ENCODE data around the gene SCOC. TPM values are rescaled to one million over a fixed set of nuclear protein-coding genes. Genes with fewer than 3 reads are reported as not detected.

SCOC gene
- total RNA-seq, 2 donors from 2014 or later, result 28.7 to 36.1 TPM

GRCh38 chr4:140382732-140383131, 9.3 kb downstream of the SCOC start:
- DNase-seq (no peak), ATAC-seq (no peak)
- intact Hi-C loops (cut with DNase I), result no loop called here
- no peaks in the 10 kb centered on the region for H3K27me3 ChIP-seq
- H3K27ac ChIP-seq, result no peak overlapping the region
- no peak overlapping the region for H3K4me3 ChIP-seq
- no peaks in the 10 kb centered on the region for H3K9me3 ChIP-seq
- no peaks in the 10 kb centered on the region for H3K36me3 ChIP-seq (replicated peaks in 1 of 2; ENCODE audit: insufficient read depth in 1 of 2, low read depth in 2 of 2)
- H3K4me1 ChIP-seq, result no peaks in the 10 kb centered on the region
- TF ChIP-seq CTCF (IDR thresholded peaks at IDR 0.05) (no peak), POLR2A (IDR thresholded peaks at IDR 0.05) (no peak)

- H3K4me1 ChIP-seq, result no peaks in the 10 kb centered on the region
- WGBS, 2 donors, result 72 to 86% methylated on average over 1 of the region's 1 CpG
- H3K36me3 ChIP-seq (replicated peaks in 1 of 2; ENCODE audit: insufficient read depth in 1 of 2, low read depth in 2 of 2), result no peaks in the 10 kb centered on the region
- H3K9me3 ChIP-seq, result no peaks in the 10 kb centered on the region
- intact Hi-C loops (cut with DNase I), result no loop called here
- DNase-seq (no peak), ATAC-seq (no peak)
- no peak for TF ChIP-seq POLR2A (IDR thresholded peaks at IDR 0.05)
- TF ChIP-seq CTCF (IDR thresholded peaks at IDR 0.05), result no peak
- H3K4me3 ChIP-seq, result no peak overlapping the region
- no peaks in the 10 kb centered on the region for H3K27me3 ChIP-seq
- no peak overlapping the region for H3K27ac ChIP-seq
Measured at GRCh38 chr4:140388015-140388414, 14.6 kb downstream of the SCOC start.

- no peaks in the 10 kb centered on the region for H3K4me1 ChIP-seq
- TF ChIP-seq POLR2A (IDR thresholded peaks at IDR 0.05), result no peak
- no peak for TF ChIP-seq CTCF (IDR thresholded peaks at IDR 0.05)
- H3K36me3 ChIP-seq (replicated peaks in 1 of 2; ENCODE audit: insufficient read depth in 1 of 2, low read depth in 2 of 2), result no peaks in the 10 kb centered on the region
- no peak for ATAC-seq
- H3K4me3 ChIP-seq, result no peak overlapping the region
- no peaks in the 10 kb centered on the region for H3K27me3 ChIP-seq
- no peaks in the 10 kb centered on the region for H3K9me3 ChIP-seq
- 59 to 76% methylated on average over 5 of the region's 5 CpGs for WGBS, 2 donors
- intact Hi-C loops (cut with DNase I), result no loop called here
- DNase-seq, result no peak
- no peak overlapping the region for H3K27ac ChIP-seq
Measured at GRCh38 chr4:140395668-140396067, 22.2 kb downstream of the SCOC start.

- no peak for TF ChIP-seq POLR2A (IDR thresholded peaks at IDR 0.05)
- no peak for TF ChIP-seq CTCF (IDR thresholded peaks at IDR 0.05)
- 74 to 83% methylated on average over 2 of the region's 2 CpGs for WGBS, 2 donors
- H3K9me3 ChIP-seq, result no peaks in the 10 kb centered on the region
- H3K4me1 ChIP-seq, result no peaks in the 10 kb centered on the region
- intact Hi-C loops (cut with DNase I), result no loop called here
- no peak overlapping the region for H3K4me3 ChIP-seq
- no peaks in the 10 kb centered on the region for H3K36me3 ChIP-seq (replicated peaks in 1 of 2; ENCODE audit: insufficient read depth in 1 of 2, low read depth in 2 of 2)
- ATAC-seq (no peak), DNase-seq (no peak)
- H3K27ac ChIP-seq, result no peak overlapping the region
- H3K27me3 ChIP-seq, result no peaks in the 10 kb centered on the region
Measured at GRCh38 chr4:140400111-140400510, 26.7 kb downstream of the SCOC start.

GRCh38 chr4:140406292-140406691, 32.8 kb downstream of the SCOC start:
- ATAC-seq (no peak), DNase-seq (no peak)
- Histone ChIP-seq H3K27me3 (no peaks in the 10 kb centered on the region), H3K36me3 (replicated peaks in 1 of 2; ENCODE audit: insufficient read depth in 1 of 2, low read depth in 2 of 2) (no peaks in the 10 kb centered on the region), H3K4me3 (no peak overlapping the region), H3K9me3 (no peaks in the 10 kb centered on the region), H3K27ac (no peak overlapping the region), H3K4me1 (no peaks in the 10 kb centered on the region)
- intact Hi-C loops (cut with DNase I), result no loop called here
- no peak for TF ChIP-seq CTCF (IDR thresholded peaks at IDR 0.05)
- no peak for TF ChIP-seq POLR2A (IDR thresholded peaks at IDR 0.05)
